AML-193 (cell line): ENCODE results near the gene OR2A25.
"Not testable (repeated sequence)": the region's sequence is repeated elsewhere in the genome, so short reads cannot be mapped to it uniquely, and the experiment has no call there.

Experiments
- DNase-seq, 2 experiments: peaks; one replicate each; lab custom pipeline; 2025; lab: John Stamatoyannopoulos, UW

Gene OR2A25, protein sequence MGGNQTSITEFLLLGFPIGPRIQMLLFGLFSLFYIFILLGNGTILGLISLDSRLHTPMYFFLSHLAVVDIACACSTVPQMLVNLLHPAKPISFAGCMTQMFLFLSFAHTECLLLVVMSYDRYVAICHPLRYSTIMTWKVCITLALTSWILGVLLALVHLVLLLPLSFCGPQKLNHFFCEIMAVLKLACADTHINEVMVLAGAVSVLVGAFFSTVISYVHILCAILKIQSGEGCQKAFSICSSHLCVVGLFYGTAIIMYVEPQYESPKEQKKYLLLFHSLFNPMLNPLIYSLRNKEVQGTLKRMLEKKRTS

DNA sequence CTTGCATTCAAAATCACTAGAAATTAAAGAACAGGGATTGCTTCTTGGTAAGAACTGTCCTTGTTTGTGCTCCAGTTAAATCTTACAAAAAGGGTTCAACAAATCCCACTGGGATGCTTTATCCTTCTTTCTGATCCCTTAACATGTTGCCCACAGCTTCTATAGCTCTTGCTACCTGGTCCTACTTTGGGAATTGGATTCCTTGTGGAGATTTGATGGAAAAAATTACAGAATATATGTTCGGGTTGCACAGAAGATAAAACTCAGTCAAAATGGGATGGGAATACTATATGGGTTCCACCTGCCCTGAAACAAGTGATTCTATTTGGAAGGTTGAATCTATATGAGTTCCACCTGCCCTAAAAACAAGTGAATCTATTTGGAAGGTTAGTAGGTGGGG lies at the start of gene OR2A25:
Gene OR2A25, plus strand, starts transcription at position 301 of the 400 bp plus-strand sequence. CDS start 4,409 bp downstream, outside the sequence.
- no peak for DNase-seq

DNA sequence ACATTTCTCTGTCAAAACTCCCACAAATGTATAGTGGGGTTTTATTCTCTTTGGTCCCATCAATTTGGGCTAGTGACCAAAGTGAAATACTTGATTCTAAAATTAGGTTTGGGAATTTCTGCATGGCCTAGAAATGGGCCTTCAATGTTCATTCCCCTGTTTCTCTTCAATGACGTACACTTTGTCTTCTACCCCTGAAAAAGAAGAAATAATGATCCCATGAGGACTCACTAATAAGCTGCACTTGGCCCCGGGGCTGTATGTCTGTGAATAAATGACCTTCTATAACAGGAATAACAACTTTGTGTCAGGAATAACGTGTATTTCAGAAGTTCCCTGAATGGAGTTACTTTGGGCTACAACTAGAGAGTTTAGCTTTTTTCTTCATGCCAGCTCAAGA lies 49.3 kb upstream of the OR2A25 start:
- DNase-seq: no peak

DNA sequence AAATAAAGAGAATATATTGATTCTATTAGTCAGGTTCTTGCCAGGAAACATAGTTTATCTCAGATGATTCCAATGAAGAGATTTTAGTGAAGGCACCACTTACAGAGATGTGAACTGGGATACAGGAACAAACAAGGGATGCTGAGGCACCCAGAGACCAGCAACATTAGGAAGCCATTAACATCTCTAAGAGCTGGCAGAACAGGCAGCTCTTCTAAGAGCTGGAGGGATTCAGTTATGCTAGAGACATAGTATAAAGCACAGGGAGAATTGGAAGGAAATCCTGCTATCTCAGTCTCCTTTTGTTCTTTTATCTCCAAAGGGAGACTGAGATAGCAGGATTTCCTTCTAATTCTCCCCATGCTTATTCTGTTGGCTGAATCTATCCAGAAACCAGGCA lies 47.4 kb upstream of the OR2A25 start:
- no peak for DNase-seq

GRCh38 chr7:144023171-144023827 lies 46.3 kb upstream of the OR2A25 start:
- no peak for DNase-seq

GRCh38 chr7:144024213-144024612 lies 45.4 kb upstream of the OR2A25 start:
- no peak for DNase-seq

GRCh38 chr7:144026203-144026883 lies 43.3 kb upstream of the OR2A25 start:
- no peak for DNase-seq

DNA sequence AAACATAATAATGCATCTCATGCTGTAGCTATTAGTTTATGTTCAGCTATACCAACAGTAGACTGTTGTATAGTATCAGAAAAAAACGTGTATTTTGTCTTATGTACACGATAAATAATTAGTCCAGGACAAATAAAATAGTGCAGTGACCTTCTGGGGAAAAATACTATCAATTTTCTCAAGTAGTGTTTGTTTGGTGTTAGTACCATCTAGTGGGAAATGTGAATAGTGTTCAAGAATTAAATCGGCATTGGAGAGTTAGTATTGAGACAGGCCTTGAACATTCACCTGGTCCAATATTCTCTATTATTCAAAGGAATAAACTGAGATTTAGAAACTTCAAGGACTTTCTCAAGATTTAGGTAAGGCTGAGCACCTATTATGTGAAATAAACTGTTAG lies 42.5 kb upstream of the OR2A25 start:
- DNase-seq: no peak

GRCh38 chr7:144027974-144028373 lies 41.6 kb upstream of the OR2A25 start:
- DNase-seq: no peak

DNA sequence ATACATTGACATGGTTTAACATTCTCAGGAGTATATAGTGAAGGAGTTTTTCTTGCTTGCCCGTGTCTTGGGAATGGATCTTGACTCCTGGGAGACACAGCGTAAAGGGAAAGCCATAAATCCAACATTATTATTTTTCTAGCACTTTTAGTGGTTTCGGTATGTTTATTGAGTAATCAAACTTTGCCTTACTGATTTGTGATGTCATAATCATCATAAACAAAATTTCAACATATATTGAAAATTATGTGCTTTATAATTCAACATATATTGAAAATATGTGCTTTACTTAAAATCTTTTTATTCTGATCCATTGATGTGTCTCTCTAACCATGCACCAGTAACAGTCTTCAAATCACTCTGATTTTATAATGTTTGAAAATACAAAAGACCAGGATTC lies 41.1 kb upstream of the OR2A25 start:
- DNase-seq: no peak

DNA sequence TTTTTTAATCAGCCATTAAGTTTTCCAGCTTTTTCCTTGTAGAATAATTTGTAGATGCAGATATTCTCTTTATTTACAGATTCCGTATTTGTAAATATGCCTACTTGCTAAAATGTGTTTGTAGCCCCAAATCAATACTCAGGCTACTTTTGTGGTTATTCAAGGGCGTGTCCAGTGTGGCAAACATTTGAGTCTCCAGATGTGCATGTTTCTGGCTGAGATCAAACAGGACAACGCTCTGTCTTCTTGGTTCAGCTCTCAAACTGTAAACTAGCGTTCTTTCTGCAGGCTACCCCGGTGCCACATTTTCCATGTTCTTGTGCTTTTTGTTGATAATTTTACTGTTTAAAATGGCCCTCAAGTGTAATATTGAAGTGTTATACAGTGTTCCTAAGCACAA lies 37.1 kb upstream of the OR2A25 start:
- no peak for DNase-seq

DNA sequence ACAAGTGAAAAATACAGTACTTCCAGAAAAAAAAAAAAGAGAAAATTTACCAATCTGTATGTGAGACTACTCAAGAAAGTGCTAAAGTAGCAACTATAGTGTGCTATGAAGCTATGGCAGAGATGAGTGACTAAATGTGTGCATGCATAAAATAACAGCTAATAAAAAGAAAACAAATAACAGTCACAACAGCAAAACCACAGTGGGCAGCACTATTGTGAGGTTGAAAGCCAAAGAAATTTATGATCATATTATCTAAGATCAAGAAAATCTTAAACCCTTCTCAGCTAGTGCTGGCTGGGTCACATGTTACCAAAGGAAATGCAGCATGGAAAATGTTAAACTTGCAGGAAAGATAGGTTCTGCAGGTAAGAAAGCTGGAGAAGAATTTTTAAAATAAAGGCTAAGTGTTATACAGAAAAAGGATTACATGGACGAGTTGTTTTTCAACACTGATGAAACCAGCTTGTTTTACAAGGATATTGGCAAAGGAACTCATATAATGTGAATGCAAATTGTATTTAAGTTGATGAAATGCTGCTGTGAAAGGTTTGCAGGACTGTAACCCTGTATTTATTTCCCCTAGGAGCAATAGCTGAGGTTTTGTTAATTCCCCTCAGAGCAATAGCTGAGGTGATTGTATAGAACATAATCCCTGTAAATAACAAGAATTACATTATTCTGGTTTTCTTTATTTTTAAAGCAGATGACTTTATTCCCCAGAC lies 36.5 kb upstream of the OR2A25 start:
- DNase-seq: no peak

- DNase-seq: no peak
These were observed 34.2 kb upstream of the OR2A25 start for GRCh38 chr7:144035385-144035784.

GRCh38 chr7:144036302-144036885 lies 33.2 kb upstream of the OR2A25 start:
- no peak for DNase-seq

DNA sequence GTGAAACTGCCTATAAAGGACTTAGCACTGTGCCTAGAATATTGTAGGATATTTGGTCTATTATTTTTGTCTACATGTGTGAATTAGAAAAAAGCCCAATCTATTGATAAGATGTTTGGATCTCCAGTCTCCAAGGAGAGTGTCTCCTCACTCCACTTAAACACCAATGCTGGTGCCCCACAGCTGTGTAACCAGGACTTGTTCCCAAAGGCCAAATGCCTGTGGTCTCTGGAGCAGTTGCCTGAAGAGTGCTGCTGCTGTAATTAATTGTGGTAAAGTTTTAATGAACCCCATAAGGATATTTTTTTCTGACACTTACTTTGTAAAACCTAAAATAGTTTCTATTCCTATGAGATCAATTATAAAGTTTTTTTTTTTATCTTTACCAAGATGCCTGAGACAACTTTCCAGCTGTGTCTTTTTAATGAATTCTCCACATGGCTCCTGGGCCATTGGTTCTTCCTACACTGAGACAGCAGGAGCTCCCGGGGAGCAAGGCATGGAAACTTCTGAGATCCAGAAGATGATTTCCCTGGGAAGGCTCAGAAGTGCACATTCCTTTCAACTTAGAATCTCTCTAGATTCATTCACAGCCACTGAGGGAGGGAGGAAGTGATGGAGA lies 32.1 kb upstream of the OR2A25 start:
- DNase-seq: no peak

DNA sequence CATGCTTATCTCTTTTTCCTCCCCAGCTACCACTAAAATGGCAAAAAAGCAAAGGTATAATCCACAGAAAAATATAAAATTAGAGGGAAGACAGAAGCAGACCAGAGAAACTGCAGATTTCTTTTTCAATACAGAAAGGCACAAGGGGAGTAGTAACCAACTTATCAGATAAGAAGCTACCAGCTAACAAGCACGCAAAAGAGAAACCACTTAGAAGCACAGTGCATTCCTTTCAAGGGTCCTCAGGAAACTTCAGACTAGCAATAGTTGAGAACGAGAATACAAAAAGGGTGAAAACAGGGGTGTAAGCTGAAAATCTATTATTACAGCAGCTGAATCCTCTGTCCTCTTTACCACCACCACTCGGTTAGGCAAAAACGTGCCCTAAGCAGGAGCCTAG lies 30.7 kb upstream of the OR2A25 start:
- no peak for DNase-seq

GRCh38 chr7:144048648-144049047 lies 21.0 kb upstream of the OR2A25 start, which contains the start of gene OR2A5:
OR2A5 (plus strand) TSS chr7:144048948; CDS start chr7:144050402, 1,454 bp downstream.
- DNase-seq: no peak

- DNase-seq: no peak
These were observed 20.1 kb upstream of the OR2A25 start for GRCh38 chr7:144049491-144049890.

DNA sequence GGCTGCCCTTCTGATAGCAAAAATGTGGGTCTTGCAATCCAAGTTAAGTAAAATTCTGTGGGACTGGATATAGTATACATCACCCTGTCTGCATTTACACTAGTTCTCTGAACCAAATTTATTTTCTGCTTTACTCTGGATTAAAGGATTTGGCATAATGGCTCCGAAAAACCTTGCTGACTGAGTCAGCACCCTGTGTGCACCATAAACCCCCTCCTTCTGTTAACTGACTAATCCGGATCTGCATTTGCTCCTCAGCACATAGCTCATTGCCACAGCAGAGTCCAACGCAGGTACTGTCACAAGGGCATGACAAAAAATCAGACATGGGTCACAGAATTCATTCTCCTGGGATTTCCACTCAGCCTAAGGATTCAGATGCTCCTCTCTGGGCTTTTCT lies 19.5 kb upstream of the OR2A25 start:
- no peak for DNase-seq

- DNase-seq: not testable (repeated sequence)
These were observed 18.7 kb upstream of the OR2A25 start for GRCh38 chr7:144050884-144051283.

DNA sequence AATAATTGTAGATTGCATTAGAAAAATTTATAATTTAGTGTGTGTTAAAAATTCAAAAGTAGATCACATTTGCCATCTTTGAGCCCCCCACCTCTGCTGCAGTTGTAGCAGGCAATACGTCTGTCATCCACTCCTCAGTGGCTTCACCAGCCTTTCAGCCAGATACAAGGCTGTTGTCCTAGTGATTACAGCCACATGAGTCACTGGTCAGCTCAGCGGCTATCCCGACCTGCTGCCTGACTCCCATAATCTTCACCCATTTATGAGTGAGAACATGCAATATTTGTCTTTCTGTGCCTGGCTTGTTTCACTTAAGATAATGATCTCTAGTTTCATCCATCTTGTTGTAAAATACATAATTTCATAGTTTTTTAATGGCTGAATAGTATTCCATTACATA lies 11.7 kb upstream of the OR2A25 start:
- DNase-seq: no peak

DNA sequence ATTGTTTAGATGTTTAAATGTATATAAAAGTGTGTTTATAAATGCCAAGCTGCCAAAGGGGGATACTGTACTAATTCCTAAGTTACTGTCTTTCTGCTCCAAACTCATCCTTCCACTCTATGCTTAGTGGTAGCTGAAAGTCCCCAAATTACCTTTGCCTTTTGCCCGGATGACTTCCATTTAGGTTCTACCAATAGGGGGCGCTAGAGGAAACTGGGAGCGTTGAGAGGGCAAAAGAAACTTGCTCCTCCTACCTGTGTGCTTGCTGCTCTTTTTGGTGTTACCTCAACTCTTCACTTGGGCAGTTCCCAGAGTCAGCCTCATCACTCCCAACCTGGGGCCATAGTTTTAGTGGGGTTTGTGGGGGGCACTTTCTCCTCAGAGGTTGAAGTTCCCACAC lies 5.9 kb upstream of the OR2A25 start:
- DNase-seq: no peak

DNA sequence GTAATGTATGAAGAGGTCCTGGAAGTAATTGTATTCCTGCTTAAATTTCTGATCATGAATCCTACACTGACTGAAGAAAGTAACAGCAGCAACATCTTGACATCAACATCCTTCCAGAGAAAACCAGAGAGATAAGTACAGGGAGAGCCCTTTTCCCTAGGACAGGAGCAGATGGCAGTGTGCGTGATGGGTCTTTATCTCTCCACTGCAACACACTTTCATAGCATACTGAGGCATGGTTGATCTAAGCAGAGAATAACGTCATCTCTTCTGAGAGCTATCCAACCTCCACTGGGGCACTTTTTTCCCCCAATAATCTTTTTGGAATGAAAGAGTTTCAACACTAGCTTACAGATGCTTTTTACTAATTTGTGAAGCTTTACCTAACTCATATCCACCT lies 342 bp downstream of the OR2A25 start:
- DNase-seq: no peak
